Measurements from ENCODE around the gene ARID4B.
"Not testable (repeated sequence)": the region's sequence is repeated elsewhere in the genome, so short reads cannot be mapped to it uniquely, and the experiment has no call there.

Gene ARID4B

DNA sequence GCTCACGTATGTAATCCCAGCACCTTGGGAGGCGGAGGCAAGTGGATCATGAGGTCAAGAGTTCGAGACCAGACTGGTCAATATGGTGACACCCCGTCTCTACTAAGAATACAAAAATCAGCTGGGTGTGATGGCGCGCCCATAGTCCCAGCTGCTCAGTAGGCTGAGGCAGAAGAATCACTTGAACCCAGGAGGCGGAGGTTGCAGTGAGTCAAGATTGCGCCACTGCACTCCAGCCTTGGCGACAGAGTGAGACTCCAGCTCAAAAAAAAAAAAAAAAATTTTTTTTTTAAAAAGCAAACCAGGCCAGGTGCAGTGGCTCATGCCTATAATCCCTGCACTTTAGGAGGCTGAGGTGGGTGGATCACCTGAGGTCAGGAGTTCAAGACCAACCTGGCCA lies 168.7 kb downstream of the ARID4B start:
- DNase-seq: not testable (repeated sequence)

DNA sequence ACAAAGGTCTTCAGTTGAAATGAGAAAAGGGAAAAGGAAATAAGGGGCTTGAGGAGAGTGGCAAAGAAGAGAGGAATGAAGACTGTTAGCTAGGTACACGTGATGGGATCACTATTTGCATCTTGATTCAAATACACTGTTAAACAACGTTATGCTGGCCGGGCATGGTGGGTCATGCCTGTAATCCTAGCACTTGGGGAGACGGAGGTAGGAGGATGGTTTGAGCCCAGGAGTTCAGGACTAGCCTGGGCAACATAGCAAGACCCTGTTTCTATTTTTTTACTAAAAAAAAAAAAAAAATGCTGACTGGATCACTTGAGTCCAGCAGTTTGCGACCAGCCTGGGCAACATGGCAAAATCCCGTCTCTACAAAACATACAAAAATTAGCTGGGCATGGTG lies 169.3 kb downstream of the ARID4B start:
- DNase-seq: no peak

DNA sequence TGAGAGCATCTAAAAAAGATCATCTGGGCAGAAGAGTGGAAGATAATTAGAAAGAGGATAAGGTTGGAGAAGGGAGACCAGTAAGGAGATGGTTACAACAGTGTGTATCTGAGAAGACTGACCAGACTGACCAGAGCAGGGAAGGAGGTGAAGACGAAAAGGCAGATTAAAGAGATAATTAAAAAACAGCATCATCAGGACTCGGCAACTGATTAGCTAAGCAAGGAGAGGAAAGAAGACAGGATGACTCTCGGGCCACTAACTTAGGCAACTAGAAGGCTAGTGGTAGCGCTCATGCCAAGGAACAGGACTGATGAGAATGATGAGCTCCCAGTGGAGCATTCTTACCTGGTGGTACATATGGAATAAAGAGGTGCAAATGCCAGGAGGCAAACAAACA lies 170.8 kb downstream of the ARID4B start:
- no peak for DNase-seq

DNA sequence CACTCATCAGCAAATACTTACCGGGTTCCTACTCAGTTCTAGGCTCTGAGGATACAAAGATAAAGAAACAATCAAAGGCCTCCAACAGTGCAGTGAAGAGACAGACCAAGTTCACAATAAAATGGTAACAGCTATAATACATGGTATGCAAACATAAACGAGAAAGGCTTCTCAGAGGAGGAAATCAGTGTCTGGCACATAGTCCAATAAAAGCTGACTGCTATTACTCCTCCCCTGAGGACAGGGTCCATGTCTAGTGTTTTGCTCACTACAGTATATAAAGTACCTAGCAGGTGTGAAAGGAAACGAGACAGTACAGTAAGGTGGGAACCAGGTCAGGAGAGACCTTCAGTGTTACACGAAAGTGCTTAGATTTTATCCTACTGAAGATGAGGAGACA lies 171.2 kb downstream of the ARID4B start:
- no peak for DNase-seq

DNA sequence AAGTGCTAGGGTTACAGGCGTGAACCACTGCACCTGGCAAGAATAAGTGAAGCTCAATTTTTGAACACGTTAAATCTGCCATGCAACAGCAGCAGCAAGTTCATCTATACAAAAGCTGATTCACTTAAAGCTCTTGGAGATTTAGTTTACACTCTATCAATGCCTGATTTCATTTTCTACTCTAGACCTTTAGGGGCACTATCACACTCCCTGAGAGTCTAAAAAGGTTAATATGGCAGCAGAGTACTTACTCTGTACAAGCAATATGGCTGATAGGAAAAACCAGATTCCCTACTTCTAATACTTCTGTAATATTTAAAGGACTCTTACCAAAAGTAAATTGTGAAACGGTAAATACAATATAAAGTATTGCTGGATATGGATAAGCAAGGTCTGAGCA lies 171.7 kb downstream of the ARID4B start:
- no peak for DNase-seq

DNA sequence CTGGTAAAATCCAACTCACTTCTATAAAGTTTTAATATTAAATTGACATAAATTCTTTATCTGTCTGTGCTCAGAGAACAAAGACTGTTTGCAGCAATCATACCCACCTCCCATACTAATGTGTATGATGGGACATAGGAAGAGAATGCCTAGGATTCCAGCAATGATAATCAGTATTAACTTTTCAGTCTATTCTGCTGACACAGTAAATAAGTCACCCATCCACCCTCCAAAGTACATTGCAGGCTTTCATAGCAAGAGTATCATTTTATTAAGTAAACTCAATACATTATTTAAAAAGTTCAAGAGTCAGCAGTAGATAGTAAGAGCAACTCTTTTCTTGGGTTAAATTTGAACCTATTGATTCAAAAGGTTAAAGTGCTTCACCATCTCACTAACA lies 175.7 kb downstream of the ARID4B start:
- DNase-seq: no peak

DNA sequence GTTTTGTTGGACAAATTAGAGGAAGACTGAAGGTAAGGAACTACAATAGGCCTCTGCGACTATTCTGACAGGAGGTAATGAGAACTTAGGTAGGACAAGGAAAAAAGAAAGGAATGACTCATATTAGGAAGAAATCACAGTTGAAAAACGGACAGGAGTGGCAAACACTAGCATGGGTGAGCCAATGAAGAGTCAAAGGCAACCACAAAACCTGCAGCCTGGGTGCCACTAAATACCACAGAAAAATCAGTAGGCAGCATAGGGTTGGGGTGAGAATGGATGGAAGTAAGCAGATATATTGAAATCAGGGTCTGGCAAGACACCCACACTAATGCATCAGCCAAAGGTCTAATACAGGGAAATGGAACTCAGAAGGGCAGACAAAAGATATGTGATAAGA lies 176.9 kb downstream of the ARID4B start:
- no peak for DNase-seq

DNA sequence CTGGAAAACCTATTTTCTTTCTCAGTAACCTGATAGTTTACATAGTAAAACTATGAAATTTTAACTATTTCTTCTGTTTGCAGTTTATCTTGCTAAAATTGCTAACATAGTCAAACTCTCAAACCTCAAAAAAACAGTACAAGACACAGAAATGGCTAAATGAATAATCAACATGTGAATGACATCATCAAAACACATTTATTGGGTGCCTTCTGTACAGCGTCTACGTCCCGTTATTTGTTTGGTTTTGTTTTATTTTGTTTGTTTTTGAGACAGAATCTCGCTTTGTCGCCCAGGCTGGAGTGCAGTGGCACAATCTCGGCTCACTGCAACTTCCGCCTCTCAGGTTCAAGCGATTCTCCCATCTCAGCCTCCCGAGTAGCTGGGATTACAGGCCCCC lies 178.2 kb downstream of the ARID4B start:
- no peak for DNase-seq

DNA sequence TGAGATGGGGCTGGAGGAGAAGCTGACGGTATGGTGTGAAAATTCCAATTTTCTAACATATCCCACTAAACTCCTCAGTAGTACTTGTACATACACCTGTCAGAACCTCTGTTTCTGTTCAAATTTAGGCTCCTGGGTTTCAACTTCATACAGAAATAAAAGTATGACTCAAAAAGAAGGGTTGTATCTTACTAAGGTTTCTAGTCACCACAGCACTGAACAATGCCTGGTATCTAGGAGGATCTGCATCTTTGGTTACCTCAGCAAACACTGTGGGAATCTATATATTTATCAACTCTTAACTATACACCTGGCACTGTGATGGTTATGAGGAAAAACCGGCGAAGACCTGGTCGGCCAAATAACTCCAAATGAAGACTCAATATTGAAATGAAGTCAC lies 180.7 kb downstream of the ARID4B start:
- no peak for DNase-seq

DNA sequence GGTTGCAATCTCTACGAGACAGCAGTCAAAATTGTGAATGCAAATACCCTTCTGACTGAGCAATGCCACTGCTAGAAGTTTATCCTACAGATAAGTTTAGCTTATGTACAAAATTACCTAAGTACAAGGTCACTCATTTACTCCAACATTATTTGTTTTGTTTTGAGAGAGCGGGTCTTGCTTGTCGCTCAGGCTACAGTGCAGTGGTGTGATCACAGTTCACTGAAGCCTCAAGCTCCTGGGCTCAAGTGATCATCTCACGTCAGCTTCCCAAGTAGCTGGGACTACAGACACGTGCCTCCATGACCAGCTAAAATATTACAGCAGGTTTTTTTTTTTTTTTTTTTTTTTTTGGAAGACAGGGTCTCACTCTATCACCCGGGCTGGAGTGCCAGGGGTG lies 182.3 kb downstream of the ARID4B start:
- DNase-seq: no peak

DNA sequence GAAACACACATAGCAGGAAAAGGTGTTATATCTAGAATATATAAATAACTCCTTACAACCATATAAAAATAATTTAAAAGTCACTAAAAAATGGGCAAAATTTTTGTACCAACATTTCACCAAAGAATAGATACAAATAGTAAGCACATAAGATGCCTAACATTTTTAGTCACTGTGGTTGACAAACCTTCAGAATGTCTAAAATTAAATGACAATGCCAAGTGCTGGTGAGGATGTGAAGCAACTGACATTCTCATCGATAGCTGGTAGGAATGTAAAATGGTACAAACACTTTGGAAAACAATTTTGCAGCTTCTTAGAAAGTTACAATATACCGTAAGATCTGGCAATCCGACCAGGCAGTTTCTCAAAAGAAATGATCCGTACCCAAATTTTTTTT lies 185.0 kb downstream of the ARID4B start:
- no peak for DNase-seq

DNA sequence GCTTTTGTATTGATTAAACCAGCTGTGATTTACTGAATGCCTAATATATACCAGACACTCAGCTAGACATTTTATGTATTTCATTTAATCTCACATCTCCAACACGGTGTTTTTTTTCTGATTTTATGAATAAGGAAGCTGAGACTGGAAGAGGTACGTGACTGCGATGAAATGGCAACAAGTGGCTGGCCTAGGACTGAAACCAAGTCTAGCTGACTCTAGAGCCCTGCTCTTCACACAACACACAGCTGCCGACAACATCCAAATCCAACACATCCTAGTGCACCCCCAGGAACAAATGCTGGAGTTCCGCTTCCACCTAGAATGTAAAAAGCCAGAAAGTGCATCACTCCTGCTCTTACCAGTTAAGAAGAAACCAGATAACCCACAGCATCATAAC lies 188.7 kb downstream of the ARID4B start:
- DNase-seq: no peak

DNA sequence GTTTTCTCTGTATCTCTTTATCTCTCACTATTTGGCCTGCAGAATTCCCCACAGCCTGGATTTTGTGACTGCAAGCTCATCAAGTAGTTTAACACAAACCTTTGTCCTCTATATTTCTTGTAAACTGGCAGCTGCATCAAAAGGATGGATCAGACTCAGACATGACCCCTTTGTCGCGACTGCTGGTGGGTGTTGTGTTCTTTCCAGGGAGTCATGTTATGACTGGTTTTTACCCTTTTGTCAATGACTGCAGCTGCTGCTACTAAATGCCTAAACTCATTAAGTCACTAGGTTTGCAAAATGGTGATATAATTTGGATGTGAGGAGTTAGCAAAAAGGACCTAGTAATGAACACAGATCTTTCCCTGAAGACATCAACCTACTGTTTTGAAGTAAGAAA lies 189.2 kb downstream of the ARID4B start:
- DNase-seq: no peak

DNA sequence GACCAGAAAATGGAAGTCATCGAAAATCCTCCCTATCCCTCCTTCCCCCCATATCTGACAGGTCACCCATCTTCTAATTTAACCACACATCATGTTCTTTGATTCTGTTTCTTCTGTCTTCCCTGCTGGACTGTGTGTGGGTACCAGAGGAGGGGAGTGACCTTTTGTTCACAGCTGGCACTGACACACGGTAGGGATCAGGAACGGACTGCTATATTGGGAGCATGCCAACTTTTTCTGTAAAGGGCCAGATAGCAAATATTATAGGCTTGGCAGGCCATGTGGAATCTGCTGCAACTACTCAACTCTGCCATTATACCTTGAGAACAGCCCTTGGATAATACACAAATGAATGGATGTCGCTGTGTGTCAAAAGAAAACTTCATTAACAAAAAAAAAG lies 191.9 kb downstream of the ARID4B start:
- no peak for DNase-seq

DNA sequence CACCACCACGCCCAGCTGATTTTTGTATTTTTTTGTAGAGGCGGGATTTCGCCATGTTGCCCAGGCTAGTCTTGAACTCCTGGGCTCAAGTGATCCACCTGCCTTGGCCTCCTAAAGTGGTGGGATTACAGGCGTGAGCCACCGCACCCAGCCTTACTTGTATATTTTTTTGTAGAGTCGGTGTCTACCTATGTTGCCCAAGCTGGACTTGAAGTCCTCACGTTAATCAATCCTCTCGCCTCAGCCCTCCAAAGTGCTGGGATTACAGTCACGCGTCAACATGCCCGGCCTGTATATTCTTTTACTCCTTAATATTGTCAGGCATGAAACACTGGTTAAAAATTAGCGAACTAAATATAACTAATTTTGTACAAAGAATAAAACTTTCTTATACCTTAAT lies 193.8 kb downstream of the ARID4B start:
- no peak for DNase-seq

DNA sequence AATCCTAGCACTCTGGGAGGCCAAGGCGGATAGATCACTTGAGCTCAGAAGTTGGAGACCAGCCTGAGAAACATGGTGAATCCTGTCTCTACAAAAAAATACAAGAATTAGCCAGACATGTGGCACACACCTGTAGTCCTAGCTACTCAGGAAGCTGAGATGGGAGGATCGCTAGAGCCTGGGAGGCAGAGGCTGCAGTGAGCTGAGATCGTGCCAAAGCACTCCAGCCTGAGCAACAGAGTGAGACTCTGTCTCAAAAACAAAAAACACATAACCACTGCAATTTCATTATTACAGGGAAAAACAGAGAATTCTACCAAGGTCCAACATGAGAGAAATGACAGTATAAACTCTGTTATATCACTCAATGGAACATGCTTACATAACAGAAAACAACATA lies 194.9 kb downstream of the ARID4B start:
- no peak for DNase-seq

DNA sequence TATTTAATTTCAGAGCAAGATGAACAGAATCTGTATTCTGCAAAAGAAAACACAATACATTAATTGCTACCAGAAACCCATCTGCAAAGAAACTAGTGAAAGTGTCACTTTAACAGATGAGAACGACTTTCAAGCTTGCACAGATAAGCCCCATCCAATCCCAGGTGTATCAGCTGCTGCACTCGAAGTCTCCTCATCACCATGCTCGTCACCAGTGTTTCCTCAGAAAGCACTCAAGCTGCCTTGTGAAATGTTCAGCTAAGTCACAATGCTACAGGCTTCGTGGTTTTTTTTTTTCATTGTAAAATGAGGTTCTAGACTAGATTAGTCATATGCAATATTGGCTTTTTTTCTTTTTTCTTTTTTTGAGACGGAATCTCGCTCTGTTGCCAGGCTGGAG lies 196.0 kb downstream of the ARID4B start:
- DNase-seq: no peak

DNA sequence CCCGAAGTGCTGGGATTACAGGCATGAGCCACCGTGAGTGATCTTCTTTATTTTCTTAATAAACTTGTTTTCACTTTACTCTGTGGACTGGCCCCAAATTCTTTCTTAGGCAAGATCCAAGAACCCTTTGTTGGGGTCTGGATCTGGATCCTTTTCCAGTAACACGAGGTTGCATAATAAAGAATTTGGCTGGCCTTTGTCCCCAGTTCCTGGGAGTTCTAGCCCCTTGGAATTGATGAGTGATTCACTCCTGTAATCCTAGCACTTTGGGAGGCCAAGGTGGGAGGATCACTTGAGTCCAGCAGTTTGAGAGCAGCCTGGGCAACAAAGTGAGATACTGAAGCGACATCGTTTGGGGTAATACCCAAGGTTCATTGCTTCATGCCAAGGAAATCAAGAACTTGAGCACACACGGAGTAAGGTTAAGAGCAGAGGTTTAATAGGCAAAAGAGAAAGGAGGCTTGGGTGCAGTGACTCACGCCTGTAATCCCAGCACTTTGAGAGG lies 197.2 kb downstream of the ARID4B start:
- no peak for DNase-seq

DNA sequence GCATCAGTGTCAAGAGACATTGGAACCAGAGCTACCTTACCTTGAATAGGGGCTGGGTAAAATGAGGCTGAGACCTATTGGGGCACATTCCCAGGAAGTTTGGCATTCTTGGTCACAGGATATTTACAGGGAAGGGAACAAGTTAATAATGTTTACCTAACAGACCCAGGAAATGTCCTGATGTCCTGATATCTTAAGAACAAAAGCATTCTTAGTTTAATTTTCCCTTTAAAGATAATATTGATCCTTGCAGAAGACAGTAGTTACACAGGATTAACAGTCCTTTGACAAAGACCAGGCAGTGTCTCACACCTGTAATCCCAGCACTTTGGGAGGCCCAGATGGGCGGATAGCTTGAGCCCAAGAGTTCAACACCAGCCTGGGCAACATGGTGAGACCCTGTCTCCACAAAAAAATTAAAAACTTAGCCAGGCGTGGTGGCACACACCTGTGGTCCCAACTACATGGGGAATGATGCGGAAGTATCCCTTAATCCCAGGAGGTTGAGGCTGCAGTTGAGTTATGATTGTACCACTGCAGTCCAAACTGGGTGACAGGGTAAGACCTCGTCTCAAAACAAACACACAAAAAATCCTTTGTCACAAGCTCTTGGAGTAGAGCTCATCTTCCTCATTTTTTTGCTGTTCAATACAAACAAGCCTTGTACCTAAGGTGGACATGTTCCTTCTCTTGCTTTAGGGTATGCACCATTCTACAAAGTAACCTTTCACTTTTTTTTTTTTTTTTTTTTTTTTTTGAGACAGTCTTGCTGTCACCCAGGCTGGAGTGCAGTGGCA lies 198.0 kb downstream of the ARID4B start:
- no peak for DNase-seq

DNA sequence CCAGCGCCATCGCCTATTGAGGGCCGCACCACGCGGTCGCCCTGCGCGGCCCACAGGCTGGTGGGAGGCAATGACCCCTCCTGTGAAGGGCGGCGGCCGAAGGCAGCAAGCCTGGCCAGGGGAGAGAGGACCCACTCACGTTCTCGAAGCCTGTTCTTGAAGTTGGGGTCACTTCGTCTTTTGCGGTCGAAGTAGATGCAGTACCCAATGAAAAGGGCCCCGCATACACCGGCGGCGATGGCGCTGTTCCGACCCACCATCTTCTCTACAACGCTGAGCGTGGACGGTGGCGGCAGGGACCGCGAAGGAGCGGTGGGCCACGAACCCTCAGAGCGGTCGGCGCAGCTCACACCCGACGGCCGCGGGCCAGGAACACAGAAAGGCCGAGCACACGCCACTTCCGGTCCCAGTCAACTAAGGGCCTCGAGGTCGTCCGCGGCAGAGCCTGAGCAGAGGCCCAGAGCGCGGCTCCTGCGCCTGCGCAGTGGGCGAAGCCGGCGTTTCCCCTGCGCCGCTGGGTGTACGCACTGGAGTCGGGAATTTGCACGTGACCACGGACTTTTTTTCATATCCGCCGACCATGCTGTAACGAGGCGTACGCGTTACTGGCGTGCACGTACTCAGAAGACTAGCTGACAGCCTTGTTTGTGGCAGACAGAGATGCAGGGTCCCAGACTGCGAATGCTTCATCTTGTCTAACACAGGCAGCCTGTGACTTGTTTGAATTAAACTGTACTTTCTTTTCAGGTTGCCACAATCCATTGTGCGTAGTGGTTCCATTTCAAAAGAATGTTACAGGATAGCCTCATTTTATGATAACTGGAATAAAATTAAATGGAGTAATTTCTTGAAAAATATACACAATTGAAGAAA lies 199.3 kb downstream of the ARID4B start, which contains the start of gene TOMM20:
Gene TOMM20, minus strand, starts transcription at position 382 of the 873 bp plus-strand sequence. Its CDS starts 122 bp downstream, at position 260.
- DNase-seq: peak; percentile 98

DNA sequence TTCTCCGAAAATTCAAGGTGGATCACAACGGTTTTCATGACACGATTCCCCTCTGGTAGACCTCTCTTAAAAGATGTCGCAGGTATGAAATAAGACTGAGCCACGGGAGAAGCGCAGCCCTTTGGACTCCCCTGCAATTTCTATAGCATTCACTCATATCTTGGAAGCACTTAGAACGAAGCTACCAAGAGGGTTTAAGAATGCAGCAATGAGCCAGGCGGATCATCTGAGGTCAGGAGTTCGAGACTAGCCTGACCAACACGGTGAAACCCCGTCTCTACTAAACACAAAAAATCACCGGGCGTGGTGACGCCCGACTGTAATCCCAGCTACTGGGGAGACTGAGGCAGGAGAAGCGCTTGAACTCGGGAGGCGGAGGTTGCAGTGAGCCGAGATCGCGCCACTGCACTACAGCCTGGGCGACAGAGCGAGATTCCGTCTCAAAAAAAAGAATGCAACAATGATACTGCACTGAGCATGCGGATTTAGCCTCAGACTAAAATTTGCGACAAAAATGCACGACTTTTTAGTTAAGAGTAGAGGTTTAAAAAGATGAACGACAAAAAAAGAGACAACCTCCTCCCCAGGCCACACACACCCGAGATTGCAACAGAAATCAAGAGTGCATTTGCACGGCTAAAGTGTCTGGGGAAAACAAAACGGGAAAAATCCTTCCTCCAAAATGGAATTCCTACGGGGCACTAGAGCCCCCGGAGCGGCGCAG lies 200.1 kb downstream of the ARID4B start:
- DNase-seq: no peak

DNA sequence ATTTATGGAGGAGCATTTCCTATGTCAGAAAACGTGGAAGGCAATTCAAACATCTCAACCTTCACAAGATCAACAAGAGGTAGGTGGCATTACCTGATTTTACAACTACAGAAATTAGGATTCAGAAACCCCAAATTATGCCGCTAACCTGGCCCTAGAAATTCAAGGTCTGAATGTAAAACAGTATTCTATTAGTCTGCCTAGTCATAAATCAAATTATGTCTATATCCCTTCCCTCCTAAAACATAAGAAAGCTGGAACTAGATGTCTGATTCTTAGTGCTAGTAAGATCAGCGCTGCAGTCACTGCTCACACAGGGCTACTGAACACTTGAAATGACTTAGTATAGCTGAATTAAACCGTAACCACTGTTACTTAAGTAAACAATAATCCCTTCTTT lies 200.8 kb downstream of the ARID4B start:
- no peak for DNase-seq

DNA sequence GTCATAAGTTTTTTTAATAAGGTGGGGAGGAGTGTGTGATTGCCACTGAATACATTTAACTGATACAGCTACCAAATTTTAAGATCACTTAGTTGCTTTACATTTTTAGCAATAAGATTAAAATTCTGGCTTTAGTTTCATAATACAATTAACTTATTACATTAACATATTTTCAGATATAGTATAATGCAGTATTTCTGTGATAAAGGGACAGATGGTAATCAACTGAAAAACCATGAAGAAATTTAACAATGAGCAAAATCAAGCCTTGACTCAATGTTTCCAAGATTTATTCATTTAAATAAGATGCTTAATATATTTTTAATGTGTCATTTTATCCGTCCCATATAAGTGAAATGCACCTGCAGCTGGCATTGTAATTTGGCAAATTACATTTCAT lies 203.3 kb downstream of the ARID4B start:
- no peak for DNase-seq
